Stimulated activated CD4-positive, alpha-beta T cell treated with anti-CD3 and anti-CD28 coated beads, TNF-alpha, amount 100 ng/mL, for 24 hours (primary cell): ENCODE data around the gene SHCBP1L.

Source experiments
- DNase-seq, 3 experiments: peaks; one replicate each; pipeline ENCODE4 v3.0.0-alpha.2; 2020; ENCODE audit warnings: low read depth in 3 of 3

SHCBP1L gene

DNA sequence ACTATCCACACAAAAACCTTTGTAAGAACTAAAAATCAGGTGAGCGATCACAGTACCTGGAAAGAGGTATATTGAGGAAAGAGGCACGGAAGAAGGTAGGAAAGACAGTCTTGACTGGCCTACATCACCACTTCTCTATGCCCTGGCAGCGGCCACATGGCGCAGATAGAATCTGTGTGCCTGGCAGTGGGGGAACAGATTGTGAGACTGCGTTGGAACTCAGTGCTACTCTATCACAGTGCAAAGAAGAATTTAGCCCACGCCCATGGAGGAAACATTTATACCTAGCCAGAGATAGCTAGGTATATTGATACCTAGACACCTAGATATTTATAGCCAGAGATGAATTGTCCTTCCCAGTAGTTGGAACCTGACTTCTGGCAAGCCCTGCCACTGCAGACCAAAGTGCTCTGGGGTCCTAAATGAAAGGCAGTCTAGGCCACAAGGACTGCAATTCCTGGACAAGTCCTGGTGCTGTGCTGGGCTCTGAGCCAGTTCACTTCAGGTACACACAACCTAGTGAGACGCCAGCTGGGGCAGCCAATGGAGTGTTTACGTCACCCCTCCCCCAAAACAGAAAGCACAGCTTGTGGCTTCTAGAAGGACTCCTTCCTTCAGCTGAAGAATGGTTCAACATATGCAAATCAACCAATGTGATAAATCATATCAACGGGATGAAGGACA lies 61.9 kb downstream of the SHCBP1L start:
- DNase-seq, result no peak

- no peak for DNase-seq
Measured at GRCh38 chr1:182889997-182890396, 63.0 kb downstream of the SHCBP1L start.

- no peak for DNase-seq
Measured at GRCh38 chr1:182888736-182889531, 64.0 kb downstream of the SHCBP1L start.

DNA sequence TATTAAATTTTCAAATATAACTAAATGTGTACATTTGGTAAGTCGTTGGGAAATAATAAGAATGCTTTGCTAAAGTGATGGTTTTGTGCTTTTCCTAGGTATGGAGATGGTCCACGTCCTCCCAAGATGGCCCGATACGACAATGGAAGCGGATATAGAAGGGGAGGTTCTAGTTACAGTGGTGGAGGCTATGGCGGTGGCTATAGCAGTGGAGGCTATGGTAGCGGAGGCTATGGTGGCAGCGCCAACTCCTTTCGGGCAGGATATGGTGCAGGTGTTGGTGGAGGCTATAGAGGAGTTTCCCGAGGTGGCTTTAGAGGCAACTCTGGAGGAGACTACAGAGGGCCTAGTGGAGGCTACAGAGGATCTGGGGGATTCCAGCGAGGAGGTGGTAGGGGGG lies 66.0 kb downstream of the SHCBP1L start:
- no peak for DNase-seq

DNA sequence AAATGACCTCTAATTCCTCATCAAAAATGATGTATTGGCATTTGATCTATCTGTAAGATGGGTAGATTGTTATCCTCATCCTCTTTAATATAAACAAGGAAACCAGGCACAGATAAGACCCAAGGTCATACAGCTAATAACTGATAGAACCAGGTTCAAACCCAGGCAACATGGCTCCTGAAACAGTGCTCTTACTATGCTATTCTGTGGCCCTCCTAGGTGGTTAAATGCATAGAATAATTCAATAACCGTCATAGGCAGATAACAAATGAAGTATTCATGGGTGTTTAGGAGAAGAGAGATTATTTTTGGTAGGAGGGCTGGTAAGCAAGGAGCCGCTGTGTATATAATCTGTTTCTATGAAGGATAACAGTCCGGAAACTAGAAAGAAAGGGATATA lies 67.4 kb downstream of the SHCBP1L start:
- no peak for DNase-seq

- DNase-seq, result no peak
Measured at GRCh38 chr1:182884872-182885271, 68.1 kb downstream of the SHCBP1L start.

DNA sequence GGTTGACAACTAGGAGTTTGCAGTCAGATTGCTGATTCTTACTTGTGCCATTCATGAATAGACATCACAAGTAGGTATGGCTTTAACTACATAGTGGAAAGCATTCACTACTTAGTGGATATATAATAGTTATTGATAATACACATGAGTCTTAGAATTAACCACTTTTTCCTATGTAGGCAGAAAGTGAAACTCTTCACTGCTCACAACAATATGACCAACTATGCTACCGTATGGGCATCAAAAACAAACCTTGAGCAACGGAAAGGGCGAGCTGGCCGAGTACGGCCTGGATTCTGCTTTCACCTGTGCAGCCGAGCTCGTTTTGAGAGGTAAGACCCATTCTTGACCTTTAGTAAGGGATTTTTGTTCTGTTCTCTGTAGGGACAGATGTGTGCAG lies 75.1 kb downstream of the SHCBP1L start:
- DNase-seq, result peak in 1 of 3 experiments; percentile 38

DNA sequence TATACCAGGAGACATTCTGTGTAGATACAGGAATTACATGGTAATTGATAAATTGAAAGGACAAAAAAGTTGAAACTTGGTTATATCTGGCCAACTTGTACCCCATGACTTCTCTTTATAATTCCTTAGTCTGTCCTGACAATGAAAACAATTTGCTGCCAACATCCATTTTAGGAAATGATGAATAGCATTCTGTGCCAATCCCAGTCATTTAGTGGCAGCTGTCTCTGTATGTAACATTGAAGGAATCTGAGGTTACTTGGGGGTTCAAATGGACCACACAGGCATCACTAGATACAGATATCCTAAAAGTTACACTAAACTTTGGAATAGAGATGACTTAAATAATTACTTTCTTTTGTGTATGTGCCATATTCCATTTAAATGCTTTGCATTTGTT lies 75.6 kb downstream of the SHCBP1L start:
- no peak for DNase-seq

GRCh38 chr1:182875889-182876288 lies 77.1 kb downstream of the SHCBP1L start:
- no peak for DNase-seq

DNA sequence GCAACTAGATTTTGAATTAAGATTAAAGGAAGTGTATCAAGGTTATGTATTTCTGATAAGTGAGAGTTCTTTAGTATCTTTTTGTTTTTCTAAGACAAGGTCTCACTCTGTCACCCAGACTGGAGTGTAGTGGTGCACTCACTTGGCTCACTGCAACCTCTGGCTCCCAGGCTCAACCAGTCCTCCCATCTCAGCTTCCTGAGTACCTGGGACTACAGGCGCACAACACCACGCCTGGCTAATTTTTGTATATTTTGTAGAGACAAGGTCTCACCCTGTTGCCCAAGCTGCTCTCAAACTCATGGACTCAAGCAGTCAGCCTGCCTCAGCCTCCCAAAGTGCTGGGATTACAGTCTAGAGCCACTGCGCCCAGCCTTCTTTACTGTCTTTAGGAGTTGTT lies 80.1 kb downstream of the SHCBP1L start:
- no peak for DNase-seq

DNA sequence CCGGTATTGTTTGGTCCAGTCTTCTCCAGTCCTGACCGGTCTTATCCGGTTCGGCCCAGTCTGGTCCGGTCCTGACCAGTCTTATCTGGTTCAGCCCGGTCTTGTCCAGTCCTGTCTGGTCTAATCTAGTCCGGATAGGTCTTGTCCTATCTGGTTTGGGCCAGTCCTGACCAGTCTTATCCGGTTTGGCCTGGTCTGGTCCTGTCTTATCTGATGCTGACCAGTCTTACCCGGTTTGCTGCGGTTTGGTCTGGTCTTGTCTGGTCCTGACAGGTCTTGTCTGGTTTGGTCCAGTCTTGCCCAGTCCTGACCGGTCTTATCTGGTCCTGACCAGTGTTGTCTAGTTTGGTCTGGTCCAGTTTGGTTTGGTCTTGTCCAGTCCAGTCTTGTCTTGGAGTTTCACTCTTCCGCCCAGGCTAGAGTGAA lies 83.7 kb downstream of the SHCBP1L start:
- no peak for DNase-seq

DNA sequence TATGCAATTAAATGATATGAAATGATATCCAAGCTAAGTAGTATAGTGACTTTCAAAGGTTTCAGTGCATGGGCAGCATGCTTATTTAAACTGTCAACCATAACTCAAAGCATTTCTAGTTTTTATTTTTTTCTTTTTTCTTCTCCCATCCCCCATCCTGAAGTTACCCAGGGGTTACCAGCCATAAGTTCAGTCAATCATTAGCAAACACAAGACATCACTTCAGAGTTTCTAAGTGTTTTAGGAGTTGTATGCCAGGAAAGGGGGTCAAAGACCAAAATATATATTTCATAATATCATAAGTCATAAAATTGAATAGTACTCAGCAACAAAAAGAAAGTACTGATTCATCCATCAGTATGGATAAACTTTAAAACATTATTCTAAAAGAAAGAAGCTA lies 85.1 kb downstream of the SHCBP1L start:
- DNase-seq, result no peak

DNA sequence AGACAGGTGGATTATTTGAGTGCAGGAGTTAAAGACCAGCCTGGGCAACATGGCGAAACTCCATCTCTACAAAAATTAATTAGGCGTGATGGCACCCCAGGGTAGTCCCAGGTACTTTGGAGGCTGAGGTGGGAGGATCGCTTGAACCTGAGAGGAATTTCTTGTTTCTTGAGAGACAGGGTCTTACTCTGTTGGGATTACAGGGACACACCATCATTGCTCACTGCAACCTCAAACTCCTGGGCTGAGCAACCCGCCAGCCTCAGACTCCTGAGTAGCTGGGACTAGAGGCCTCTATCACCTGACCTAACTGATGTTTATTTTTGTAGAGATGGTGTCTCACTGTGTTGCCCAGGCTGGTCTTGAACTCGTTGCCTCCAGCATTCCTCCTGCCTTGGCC lies 89.0 kb downstream of the SHCBP1L start:
- no peak for DNase-seq

DNA sequence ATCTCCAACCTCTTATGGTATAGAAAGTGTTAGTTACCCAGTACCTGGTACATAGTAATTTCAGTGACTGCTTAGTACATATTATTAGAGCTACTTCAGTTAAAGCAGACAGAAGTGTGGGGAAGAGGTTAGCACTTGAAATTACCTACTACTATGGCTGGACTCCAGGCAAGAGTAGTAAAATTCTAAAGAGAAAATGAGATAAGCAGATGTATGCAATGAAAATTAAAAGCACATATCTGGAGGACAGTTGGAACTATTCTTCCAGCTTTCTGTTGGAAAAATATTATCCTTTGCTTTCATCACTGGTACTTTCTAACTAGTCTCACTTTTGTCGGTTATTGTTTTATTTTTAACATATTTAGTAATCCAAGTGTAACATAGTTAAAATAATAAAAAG lies 90.1 kb downstream of the SHCBP1L start:
- DNase-seq, result no peak

DNA sequence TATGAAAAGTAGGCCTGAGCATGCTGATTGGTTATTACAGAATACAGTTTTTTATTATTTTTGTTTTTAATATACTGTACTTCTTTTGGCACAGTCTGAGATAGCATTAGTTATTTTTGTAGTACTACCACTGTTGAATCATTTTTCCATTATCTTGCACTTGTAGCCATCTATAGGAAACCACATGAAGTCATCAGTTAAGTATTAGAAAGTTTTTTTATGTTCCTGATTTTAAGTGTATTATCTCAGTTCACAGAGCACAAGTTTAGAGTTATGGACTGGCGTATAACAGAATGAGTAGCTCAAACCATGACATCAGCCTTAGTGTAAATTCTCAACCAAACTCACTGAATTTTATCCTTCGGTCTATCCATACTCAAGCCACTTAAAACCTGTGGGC lies 91.0 kb downstream of the SHCBP1L start:
- DNase-seq, result no peak

DNA sequence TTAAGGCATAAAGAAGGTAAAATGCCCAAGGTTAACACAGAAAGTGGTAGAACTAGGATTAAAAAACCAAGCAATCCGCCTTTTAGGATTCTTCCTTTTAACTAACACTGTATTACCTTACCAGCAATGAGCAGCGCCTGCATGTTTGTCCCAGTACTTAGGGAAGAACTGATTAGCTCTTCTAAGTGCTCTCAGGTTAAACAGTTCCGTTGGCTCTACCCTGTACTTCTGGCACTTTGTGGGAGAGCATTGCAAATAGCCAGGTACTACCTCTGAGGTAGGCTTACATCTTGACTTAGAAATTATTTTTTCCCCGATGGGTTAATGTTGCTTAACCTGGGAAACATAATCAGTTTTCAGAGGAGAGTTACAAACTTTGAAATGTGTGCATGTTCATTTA lies 92.3 kb downstream of the SHCBP1L start:
- DNase-seq, result no peak

GRCh38 chr1:182857212-182857611 lies 95.8 kb downstream of the SHCBP1L start:
- no peak for DNase-seq

- DNase-seq, result no peak
Measured at GRCh38 chr1:182855911-182856310, 97.1 kb downstream of the SHCBP1L start.

GRCh38 chr1:182851825-182852224 lies 101.1 kb downstream of the SHCBP1L start:
- DNase-seq, result no peak

DNA sequence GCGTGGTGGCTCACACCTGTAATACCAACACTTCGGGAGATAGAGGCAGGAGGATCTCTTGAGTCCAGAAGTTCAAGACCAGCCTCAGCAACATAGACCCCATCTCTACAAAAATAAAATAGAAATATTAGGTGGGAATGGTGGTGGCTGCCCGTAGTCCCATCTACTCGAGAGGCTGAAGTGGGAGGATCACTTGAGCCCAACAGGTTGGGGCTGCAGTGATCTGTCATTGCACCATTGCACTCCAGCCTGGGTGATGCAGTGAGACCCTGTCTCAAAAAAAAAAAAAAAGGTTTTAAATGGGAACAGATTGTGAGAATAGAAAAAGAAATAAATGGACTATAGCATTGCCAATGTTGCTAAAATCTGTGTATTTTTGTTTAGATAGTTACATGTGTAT lies 102.6 kb downstream of the SHCBP1L start:
- DNase-seq, result no peak
